ENCODE measurements around the gene TMEM269. TPM values are rescaled to one million over a fixed set of nuclear protein-coding genes. Genes with fewer than 3 reads are reported as not detected.

The TMEM269 gene
- total and polyA plus RNA-seq, 9 of the 15 experiments (the other 6 are each of a cell fraction or from before 2014, with no cell fraction given): 0.09 to 0.49 (median 0.21) TPM

- no peak for TF ChIP-seq ZBTB34 (CRISPR knock-in tag; IDR thresholded peaks at IDR 0.05)
- no peak for TF ChIP-seq SLC30A9 (CRISPR knock-in tag; IDR thresholded peaks at IDR 0.05)
- TF ChIP-seq MCM5 (IDR thresholded peaks at IDR 0.05; ENCODE audit: low read depth): no peak
- no peak for TF ChIP-seq ETS1 (conservative IDR thresholded peaks at IDR 0.05; ENCODE audit: control insufficient read depth, low read depth, low read length)
These were observed 26.1 kb upstream of the TMEM269 start (continued) for GRCh38 chr1:42758641-42759040.

GRCh38 chr1:42759114-42759513, 25.7 kb upstream of the TMEM269 start:
- ChIA-PET POLR2A (interaction anchor here (0.9 to 2.8 kb wide), 4 partner anchors 9 to 77 kb away, joined by 3 to 15 read pairs (median 4); partner anchors contain the start of genes C1orf50, P3H1 and YBX1), CTCF (ENCODE audit: low intra/inter-chr PET ratio) (no interaction called here)
- peaks cover 3 to 4% of the 10 kb centered on the region in 2 experiments; a peak in 4 of 5 replicates for H3K4me1 ChIP-seq (replicated peaks in 1 of 2; ENCODE audit: control insufficient read depth in 2 of 2, insufficient read depth in 2 of 2, low read length in 2 of 2)
- no peaks in the 10 kb centered on the region for H3K27me3 ChIP-seq (ENCODE audit: control insufficient read depth in 2 of 2, insufficient read depth in 2 of 2, low read length in 2 of 2)
- H3K4me2 ChIP-seq (ENCODE audit: insufficient read depth, low read length): no peak overlapping the region
- in situ Hi-C loops (cut with MboI): no loop called here
- peaks cover 8% of the 10 kb centered on the region; the same call in 1 of the 2 replicates for H4K20me1 ChIP-seq (replicated peaks; ENCODE audit: control insufficient read depth, insufficient read depth, low read length)
- H3K79me2 ChIP-seq (ENCODE audit: control insufficient read depth, insufficient read depth, low read length): peaks cover 2% of the 10 kb centered on the region; the same call in 2 of the 3 replicates
- ATAC-seq: no peak
- peaks cover 71% of the 10 kb centered on the region for H3K36me3 ChIP-seq (ENCODE audit: control insufficient read depth, insufficient read depth, low read length)
- no peak overlapping the region for H3K4me3 ChIP-seq
- intact Hi-C loops (cut with micrococcal nuclease): no loop called here
- no peak for TF ChIP-seq E2F6 (IDR thresholded peaks at IDR 0.05; ENCODE audit: borderline replicate concordance in 1 of 2, extremely low read depth in 1 of 2, insufficient read depth in 1 of 2, insufficient read length in 1 of 2, low read depth in 1 of 2, low read length in 1 of 2, poor library complexity in 1 of 2, severe bottlenecking in 1 of 2)
- TF ChIP-seq ZBTB33 (CRISPR knock-in tag; IDR thresholded peaks at IDR 0.05): peak; percentile 66; the same call in 1 of the 2 replicates
- peaks cover 4% of the 10 kb centered on the region for H3K9me1 ChIP-seq (ENCODE audit: control insufficient read depth, insufficient read depth, low read length)
- no peak for DNase-seq (ENCODE audit: extremely low read depth in 1 of 4, low spot score in 3 of 4)
- H3K9ac ChIP-seq (ENCODE audit: insufficient read depth in 1 of 2, low read depth in 2 of 2, low read length in 2 of 2): no peak overlapping the region
- no peak overlapping the region for H3K27ac ChIP-seq (ENCODE audit: extremely low read depth, low read depth, low read length)
- WGBS (ENCODE audit: insufficient coverage, low coverage, missing lambda C conversion rate): 87% methylated on average over 9 of the region's 9 CpGs
- H3K9me3 ChIP-seq (replicated peaks; ENCODE audit: control insufficient read depth, insufficient read depth, low read depth, low read length): no peaks in the 10 kb centered on the region
- no peak for FAIRE-seq
- no peak overlapping the region for H2AFZ ChIP-seq (ENCODE audit: low read depth, low read length)
- no TSS peak for BruUV-seq (replicated peaks)
